ENCODE measurements around the gene RTN4RL1.
A peak's percentile ranks its signal among the peaks of the same experiment; 100 is the strongest.

The RTN4RL1 gene

GRCh38 chr17:2024572-2025219 is 438 bp downstream of the RTN4RL1 start:
- Histone ChIP-seq H3K36me3 (ENCODE audit: low read length) (no peaks in the 10 kb centered on the region), H3K27ac (ENCODE audit: low read depth, low read length) (no peak overlapping the region), H3K79me2 (ENCODE audit: insufficient read depth, low read length) (no peaks in the 10 kb centered on the region), H2AFZ (ENCODE audit: low read depth, low read length, severe bottlenecking) (no peak overlapping the region), H3K27me3 (ENCODE audit: low read length) (no peaks in the 10 kb centered on the region), H3K9ac (ENCODE audit: low read length) (no peak overlapping the region), H3K4me3 (ENCODE audit: insufficient read depth, low read length, poor library complexity, severe bottlenecking) (no peak overlapping the region), H4K20me1 (ENCODE audit: low read depth, low read length) (no peaks in the 10 kb centered on the region), H3K4me2 (ENCODE audit: low read depth, low read length, poor library complexity, severe bottlenecking) (peak overlapping the region; percentile 13), H3K9me3 (ENCODE audit: insufficient read depth, low read length) (no peaks in the 10 kb centered on the region), H3F3A (ENCODE audit: insufficient read depth) (no peaks in the 10 kb centered on the region), H3K9me2 (replicated peaks; ENCODE audit: insufficient read depth, low read length) (no peaks in the 10 kb centered on the region)
- TF ChIP-seq EZH2phosphoT487 (conservative IDR thresholded peaks at IDR 0.05; ENCODE audit: low read length) = no peak
- TF ChIP-seq CTCF (IDR thresholded peaks at IDR 0.05; ENCODE audit: insufficient read depth, low read length, poor library complexity, severe bottlenecking) = no peak

- Histone ChIP-seq H4K20me1 (ENCODE audit: low read depth, low read length) (no peaks in the 10 kb centered on the region), H3K27ac (ENCODE audit: low read depth, low read length) (no peak overlapping the region), H3K9ac (ENCODE audit: low read length) (no peak overlapping the region), H2AFZ (ENCODE audit: low read depth, low read length, severe bottlenecking) (no peak overlapping the region), H3K4me3 (ENCODE audit: insufficient read depth, low read length, poor library complexity, severe bottlenecking) (no peak overlapping the region), H3K9me3 (ENCODE audit: insufficient read depth, low read length) (no peaks in the 10 kb centered on the region), H3K27me3 (ENCODE audit: low read length) (no peaks in the 10 kb centered on the region), H3F3A (ENCODE audit: insufficient read depth) (no peaks in the 10 kb centered on the region), H3K9me2 (replicated peaks; ENCODE audit: insufficient read depth, low read length) (no peaks in the 10 kb centered on the region), H3K4me2 (ENCODE audit: low read depth, low read length, poor library complexity, severe bottlenecking) (no peak overlapping the region), H3K36me3 (ENCODE audit: low read length) (no peaks in the 10 kb centered on the region), H3K79me2 (ENCODE audit: insufficient read depth, low read length) (no peaks in the 10 kb centered on the region)
- TF ChIP-seq CTCF (IDR thresholded peaks at IDR 0.05; ENCODE audit: insufficient read depth, low read length, poor library complexity, severe bottlenecking) (no peak), EZH2phosphoT487 (conservative IDR thresholded peaks at IDR 0.05; ENCODE audit: low read length) (no peak)
Observed at GRCh38 chr17:2023692-2024571, 1.2 kb downstream of the RTN4RL1 start.

GRCh38 chr17:2023256-2023655 is 1.9 kb downstream of the RTN4RL1 start:
- Histone ChIP-seq H4K20me1 (ENCODE audit: low read depth, low read length) (no peaks in the 10 kb centered on the region), H2AFZ (ENCODE audit: low read depth, low read length, severe bottlenecking) (no peak overlapping the region), H3K9me3 (ENCODE audit: insufficient read depth, low read length) (no peaks in the 10 kb centered on the region), H3K4me2 (ENCODE audit: low read depth, low read length, poor library complexity, severe bottlenecking) (no peak overlapping the region), H3K79me2 (ENCODE audit: insufficient read depth, low read length) (no peaks in the 10 kb centered on the region), H3K9ac (ENCODE audit: low read length) (no peak overlapping the region), H3K4me3 (ENCODE audit: insufficient read depth, low read length, poor library complexity, severe bottlenecking) (no peak overlapping the region), H3F3A (ENCODE audit: insufficient read depth) (no peaks in the 10 kb centered on the region), H3K9me2 (replicated peaks; ENCODE audit: insufficient read depth, low read length) (no peaks in the 10 kb centered on the region), H3K27me3 (ENCODE audit: low read length) (no peaks in the 10 kb centered on the region), H3K27ac (ENCODE audit: low read depth, low read length) (no peak overlapping the region), H3K36me3 (ENCODE audit: low read length) (no peaks in the 10 kb centered on the region)
- TF ChIP-seq CTCF (IDR thresholded peaks at IDR 0.05; ENCODE audit: insufficient read depth, low read length, poor library complexity, severe bottlenecking) = no peak
- TF ChIP-seq EZH2phosphoT487 (conservative IDR thresholded peaks at IDR 0.05; ENCODE audit: low read length) = no peak

All from SU-DHL-6 (cell line).